Measurements from ENCODE around the gene HEATR1.
"Not testable (repeated sequence)": the region's sequence is repeated elsewhere in the genome, so short reads cannot be mapped to it uniquely, and the experiment has no call there.

The HEATR1 gene

DNA sequence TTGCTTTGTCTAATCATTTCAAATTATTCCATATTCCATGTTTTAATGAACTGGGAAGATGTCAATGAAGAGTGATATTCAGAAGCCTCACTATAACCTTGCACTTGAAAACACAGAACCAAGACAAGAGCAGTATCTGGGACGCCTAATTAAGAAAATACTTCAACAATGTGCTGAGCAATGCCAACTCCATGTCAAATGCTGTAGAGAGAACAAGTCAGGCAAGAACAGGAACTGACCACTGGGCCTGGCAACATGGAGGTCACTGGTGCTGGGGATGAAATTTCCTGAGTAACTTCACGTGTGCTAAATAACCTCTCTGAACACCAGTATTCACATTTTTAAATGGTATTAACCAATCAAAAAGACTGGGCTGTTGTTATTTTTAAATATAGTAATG, 22.8 kb downstream of the HEATR1 start:
- DNase-seq (ENCODE audit: low read depth): no peak

DNA sequence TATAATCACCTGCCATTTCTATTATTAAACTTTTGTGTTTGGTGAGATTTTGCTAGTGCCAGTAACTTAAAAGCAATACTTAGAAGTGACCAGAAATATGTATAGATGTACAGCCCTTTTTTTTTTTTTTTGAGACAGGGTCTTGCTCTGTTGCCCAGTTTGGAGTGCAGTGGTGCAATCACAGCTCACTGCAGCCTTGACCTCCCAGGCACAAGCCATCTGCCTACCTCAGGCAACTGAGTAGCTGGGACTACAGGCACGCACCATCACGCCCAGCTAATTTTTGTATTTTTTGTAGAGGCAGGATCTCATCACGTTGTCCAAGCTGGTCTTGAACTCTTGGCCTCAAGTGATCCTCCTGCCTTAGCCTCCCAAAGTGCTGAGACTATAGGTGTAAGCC, 23.9 kb downstream of the HEATR1 start:
- DNase-seq (ENCODE audit: low read depth): not testable (repeated sequence)

DNA sequence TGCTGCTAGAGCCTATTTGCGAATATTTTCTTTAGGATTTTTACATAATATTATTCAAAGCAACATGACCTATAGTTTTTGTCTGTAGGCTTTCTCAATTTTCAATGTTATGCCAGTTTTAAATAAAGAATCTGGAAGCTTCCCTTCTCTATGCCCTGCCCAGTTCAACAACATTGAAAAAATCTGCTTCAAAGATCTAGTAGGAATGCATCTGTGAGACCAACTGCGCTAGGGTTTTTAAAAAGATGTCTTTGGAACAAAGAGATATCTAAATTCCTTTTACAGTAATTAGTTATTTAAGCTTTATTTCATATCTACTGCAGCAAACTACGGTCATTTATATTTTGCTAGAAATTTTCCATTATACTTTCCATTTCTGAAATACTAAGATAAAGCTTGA, 25.7 kb downstream of the HEATR1 start:
- no peak for DNase-seq (ENCODE audit: low read depth)

DNA sequence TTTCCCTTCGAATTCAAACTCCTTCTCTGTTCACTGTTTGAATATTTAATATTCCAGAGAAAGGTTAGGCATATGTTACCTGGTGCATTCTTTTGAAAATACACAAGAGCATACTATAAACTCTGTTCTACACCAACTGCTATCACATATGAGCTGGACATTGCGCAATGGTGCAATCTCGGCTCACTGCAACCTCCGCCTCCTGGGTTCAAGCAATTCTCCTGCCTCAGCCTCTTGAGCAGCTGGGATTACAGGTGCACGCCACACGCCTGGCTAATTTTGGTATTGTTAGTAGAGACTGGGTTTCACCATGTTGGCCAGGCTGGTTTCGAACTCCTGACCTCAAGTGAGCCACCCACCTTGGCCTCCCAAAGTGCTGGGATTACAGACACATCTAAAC, 27.3 kb downstream of the HEATR1 start:
- DNase-seq (ENCODE audit: low read depth): not testable (repeated sequence)

DNA sequence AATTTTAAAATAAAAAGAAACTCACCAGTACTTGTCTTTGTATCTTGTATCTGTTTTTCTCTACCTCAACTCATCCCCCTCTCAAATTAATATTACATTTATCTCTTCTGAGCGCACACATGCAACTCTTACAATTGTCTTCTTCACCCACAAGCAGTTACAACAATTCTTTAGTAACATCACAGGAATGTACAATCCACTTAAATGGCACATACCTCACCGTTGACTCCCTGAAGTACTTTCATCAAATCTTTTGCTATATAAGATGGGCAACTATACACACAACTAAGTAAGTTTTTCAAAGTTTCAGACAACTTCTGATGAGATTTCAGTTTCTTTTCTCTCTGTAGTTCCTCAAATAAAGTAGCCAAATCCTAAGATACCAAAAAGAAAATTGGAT, 28.3 kb downstream of the HEATR1 start:
- peak; percentile 40 for DNase-seq (ENCODE audit: low read depth)

DNA sequence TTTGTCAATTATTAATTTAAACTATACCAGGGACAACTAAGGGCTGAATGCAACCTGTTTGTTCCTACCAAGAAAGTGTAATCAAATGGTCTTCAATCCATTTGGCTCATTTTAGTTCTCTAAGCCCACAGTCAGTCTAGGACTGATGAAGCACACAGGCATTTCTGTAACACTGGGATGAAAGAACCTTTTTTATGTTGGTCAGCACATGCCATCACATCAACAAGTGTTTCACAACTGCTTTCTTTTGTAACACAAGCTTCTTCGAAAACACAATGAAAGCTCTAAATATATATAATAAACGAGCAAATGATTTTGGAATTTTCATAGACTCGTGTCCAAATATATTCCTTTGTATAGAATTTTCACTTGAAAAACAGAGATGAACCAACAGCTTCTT, 28.8 kb downstream of the HEATR1 start:
- DNase-seq (ENCODE audit: low read depth): peak; percentile 1

DNA sequence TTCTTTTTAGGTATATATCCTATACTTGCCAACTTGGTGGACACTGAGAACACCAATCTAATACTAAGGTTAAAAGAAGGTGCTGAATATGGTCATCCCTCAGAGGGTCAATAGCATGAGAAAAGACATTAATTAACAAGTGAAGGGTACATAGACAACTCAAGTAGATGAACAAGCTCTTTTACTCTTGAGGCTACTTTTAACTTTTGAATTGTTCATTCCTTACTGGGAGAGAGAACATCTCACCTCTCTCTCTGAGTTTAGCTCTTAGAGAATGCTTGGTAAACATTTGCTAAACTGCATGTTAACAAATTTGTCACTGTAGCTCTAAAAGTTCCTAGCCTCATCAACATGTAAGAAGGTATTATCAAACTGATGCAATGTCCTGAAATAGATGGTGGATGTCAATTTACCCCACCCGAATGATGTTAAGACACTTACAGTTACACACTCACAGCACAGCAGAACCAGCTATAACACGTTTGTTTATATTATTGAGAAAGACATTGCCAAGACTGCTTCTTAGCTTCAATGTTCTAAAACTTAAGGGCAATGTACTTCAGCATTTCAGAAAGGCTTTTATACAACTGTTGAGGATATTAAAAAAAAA, 35.9 kb downstream of the HEATR1 start:
- no peak for DNase-seq (ENCODE audit: low read depth)

DNA sequence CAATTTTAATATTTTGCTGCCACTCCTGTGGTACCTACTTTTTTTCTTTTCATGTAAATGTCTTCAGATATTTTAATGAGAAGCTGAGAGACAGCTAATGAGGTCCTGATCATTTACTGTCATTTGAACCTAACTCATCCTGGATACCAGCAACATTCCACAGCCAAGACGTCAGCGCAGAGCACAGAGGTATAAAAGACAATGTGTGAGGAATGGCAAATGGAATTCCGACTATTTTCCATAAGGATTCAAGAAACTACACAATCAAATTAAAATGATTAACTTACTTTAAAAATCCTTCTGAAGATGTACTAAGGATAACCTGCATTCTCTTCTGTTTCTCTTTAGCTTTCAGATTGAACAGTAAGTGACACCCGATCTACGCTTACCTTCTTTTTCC, 38.8 kb downstream of the HEATR1 start:
- DNase-seq (ENCODE audit: low read depth): no peak

DNA sequence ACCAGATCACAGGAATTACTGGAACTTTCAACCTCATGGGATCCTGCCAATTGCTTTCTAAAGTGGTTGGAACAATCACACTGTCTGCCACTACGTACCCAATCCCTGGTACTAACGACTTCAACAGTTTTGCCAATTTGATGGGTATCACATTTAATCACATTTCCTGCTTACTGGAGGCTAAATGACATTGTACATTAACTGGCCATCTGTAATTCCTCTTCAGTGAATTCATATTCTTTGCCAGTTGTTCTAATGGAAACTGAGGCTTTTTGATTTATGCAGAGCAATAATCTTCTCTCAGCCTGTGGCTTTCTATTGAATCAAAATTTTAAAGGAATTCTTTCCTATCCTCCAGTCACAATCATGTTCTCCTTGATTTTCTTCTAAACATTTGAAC, 42.3 kb downstream of the HEATR1 start:
- DNase-seq (ENCODE audit: low read depth): no peak

DNA sequence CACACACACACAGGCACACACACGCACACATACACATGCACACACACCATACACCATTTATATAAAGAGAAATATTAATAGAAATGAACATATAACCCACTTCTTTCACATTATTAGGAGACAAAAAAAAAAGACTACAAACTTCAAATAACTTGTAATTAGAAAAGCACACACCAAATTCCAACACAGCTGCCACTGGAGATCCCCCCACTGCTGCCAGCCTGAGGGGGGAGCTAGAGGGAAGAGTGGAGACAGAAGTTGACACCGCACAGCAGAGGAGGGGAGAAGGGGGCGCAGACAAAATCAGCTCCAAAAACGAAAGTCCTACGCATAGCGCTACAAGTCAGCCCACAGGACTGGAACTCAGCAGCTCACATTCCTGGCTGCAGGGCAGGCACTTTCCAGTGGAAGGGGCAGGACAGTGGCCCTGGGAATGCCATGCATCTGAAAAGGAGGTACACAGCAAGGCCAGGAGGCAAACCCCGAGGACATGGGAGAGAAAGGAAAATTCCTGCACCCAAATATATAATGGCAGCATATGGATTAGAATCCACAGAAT, 44.0 kb downstream of the HEATR1 start:
- DNase-seq (ENCODE audit: low read depth): no peak

DNA sequence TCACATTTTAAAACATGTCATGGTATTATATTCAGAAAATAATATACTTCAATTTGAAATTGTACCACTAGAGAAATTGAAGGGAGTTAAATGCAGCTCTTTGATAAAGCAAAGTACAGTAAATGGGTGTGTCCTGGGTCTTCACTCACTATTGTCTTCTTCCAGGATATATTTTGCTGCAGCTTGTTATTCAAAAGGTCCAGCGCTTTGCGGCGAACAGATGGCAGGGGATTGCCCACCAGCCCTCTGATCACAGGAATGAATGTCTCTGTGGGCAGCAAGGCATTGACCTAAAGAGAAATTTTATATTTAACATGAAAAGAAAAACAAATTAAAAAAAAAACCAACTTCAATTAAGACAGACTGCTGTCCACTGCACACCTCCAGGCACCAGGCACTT, 45.5 kb downstream of the HEATR1 start:
- DNase-seq (ENCODE audit: low read depth): no peak

DNA sequence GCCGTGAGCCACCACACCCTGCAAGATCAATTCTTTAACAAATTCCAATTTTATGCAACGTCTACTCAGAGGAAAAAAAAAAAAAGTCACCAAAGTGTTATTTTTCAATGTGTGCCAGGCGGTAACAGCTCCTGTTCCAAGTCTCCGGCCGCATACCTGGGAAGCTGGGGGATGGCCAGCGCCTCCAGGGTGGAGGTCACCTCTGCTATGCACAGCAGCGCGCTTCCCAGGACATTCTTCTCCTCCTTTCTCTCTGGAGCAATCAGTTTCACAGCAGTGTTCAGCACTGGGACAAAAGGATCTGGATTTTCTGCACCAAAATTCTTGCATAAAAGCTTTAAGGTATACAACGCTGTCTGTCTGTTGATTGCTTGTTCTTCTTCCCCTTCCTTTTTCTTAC, 46.2 kb downstream of the HEATR1 start:
- DNase-seq (ENCODE audit: low read depth): no peak

DNA sequence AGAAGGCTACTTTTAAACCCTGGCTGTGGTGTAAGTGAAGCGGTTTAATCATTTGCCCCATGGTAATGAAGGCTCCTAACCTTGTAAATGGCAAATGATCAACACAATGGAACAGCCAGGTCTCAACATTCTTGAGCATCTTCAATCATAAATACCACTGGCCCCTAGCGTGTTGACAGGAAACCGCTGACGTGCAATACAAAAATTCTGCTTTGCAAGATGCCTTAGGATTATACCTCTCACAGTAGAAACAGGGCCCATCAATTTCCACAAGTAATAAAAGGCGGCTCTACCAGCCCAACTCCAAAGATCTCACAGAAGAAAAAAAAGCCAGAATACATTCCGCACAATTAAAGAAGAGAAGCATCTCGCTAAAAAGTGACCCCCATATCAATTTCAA, 47.7 kb downstream of the HEATR1 start:
- no peak for DNase-seq (ENCODE audit: low read depth)

DNA sequence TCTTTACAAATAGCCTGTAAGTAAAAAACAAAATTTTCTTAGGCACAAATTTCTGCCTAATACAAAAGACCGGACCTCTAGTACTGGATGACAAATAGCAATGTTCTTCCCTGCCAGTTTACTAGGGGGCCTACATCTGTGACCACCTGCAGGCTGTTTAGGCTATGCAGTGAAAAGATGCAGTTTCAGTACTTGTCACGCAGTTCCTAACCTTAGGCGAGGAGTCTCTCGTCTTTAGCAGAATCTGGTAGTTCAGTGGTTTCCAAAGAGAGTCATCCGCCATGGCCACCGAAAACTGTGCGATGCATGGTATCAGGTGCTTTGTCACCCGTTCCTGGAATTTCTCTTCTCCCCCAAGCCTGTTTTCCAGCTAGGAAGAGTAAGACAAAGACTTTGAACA, 50.9 kb downstream of the HEATR1 start:
- DNase-seq (ENCODE audit: low read depth): no peak

DNA sequence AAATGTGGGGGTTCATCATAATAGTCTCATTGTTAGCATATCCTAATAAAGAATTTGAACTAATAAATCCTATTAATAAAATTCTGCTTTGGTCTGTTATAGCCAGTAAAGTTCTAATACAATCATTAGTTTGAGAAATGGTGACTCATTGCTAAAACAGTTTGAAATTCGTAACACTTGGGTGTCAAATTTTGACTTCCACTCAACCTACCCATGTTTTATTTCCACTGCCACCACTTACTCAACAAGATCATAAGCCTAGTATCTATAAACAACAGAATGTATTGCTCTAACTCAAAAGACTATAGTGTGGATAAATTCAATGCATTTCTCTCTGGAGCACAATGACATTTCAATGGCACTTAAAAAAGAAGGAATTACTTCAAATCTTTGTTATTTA, 51.4 kb downstream of the HEATR1 start:
- DNase-seq (ENCODE audit: low read depth): peak; percentile 13

DNA sequence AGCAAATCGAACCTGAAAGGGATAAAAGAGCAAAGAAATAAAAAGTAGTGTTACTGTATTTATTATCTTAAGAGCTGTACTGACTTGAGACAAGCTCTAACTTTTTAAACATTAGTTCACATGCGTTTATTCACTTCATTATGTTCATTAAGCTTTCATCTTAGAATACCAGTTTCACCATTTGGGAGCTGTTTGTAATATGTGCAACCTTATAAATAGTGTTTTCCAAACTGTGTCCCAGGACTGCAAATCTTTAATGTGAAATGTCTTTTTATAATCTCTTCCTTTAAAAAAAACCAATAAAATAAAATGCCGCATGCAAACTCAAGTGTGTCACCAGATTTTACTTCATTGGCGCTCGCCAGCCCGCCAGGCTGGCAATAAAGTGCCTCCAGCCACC, 52.2 kb downstream of the HEATR1 start:
- DNase-seq (ENCODE audit: low read depth): no peak

DNA sequence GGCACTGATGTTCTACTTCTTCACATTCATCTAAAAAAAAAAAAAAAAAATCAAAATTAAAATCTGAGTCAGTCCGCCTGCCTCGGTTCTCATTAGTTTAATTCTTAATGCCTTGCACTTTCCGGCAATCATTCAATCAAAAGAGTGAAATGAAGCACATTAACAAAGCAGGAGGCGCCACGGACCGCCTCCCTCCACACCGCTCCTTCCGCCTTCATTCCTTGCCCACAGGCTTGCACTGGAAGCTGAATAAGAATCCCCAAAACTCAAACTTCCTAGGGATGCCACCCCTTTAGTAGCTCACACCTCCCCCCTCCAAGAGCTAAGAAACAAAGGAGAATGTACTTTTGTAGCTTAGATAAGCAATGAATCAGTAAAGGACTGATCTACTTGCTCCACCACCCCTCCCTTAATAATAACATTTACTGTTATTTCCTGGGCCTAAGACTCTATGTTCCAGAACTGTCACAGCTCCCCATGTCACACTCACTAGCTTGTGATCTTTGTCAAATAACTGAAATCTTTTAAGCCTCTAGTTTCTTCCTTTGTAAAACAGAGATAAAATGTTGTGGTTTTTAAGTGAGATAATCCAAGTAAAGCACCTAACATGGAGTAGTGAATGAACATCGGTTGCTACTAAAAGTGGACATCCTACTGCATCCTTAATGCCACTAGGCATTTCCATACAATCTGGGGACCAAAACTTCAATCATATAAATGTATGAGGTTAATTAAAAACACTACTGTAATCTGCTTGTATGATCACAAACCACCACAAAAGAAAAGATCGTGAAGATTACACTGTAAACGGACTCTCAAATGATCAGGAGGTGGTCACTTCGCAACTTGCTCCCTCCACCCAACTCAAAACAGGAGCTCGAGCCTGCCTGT, 53.1 kb downstream of the HEATR1 start:
- DNase-seq (ENCODE audit: low read depth): no peak

DNA sequence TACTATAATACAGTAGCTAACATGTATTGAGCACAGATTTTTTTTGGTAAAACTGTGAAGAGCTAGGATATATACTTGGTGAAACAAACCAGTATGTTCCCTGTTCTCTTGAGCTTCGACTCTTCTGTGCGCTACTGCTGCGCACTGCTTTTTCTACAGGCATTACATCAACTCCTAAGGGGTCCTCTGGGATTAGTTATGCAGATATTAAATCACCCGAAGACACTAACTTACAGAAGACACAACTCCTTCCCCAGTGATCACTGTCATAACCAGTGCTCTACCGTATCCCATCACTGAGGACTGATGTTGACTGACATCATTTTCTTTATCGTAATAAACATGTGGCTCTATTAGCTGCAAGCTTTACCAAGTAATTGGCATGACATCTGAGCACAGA, 55.9 kb downstream of the HEATR1 start:
- DNase-seq (ENCODE audit: low read depth): no peak

DNA sequence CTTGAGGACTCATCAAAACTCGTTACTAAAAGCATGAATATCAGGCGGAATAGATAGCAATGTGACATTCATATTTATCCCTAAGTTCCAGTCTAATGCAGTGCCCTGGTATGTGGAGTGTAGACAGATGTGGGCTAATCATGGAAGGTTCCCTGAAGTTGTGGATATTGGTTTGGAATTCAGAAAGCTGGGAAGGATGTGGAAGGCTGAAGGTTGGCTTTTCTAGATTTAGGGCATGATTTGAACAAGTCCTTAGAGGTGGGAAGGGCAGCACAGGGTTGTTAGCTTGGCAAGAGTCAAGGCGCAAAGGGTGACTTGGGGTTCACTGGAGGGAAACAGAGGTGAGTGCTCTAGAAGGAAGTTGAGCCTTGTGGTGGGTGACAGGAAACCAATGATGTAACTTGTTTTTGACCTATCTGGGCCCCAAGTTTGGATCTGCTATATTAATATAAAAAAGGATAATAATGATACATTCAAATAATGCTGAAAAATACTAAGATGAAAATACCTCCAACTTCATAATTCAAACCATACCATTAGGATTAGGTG, 58.6 kb downstream of the HEATR1 start:
- no peak for DNase-seq (ENCODE audit: low read depth)

DNA sequence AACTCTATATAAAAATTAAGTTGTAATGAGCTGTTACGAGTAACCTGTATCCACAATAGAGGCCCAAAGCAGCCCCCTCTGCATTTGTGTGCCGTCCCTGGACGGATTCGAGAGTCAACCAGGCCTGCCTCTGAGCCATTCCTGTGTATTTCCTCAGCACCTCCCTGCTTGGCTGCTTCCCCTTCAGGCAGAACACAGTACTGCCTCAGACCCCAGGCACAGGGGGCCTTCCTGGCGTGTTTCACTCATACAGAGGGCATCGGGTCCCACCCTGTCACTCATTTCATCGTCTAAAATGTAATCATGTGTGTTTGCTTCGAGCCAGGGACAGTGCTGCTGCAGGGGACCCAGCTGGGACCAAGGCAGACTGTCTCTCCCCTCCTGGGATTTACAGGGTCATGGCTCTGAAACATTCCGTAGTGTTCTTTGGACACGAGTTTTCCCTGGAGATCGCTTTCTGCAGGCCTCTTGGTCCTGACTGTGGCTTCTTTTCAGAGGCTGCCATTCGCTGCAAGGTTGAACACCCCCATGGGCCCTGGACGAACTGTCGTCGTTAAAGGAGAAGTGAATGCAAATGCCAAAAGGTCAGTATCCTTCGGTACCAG, 61.1 kb downstream of the HEATR1 start:
- no peak for DNase-seq (ENCODE audit: low read depth)

DNA sequence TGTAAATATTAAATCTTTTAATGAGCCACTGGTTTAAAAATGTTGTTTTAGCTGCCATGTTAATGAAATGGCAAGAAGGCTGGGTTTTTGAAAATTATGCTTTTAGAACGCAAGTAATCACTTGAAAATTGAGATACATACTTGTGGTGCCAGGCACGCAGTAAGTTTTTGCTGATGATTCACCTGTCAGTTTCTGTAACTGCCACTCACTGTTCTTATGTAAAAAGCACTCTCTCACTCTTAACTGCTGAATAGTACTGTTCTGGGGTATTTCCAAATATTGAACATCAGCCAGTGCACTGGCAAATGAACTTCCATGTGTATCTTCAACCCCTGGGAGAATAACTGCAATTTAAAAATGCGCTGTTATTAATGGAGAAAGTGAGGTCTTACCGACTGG, 62.6 kb downstream of the HEATR1 start:
- no peak for DNase-seq (ENCODE audit: low read depth)

DNA sequence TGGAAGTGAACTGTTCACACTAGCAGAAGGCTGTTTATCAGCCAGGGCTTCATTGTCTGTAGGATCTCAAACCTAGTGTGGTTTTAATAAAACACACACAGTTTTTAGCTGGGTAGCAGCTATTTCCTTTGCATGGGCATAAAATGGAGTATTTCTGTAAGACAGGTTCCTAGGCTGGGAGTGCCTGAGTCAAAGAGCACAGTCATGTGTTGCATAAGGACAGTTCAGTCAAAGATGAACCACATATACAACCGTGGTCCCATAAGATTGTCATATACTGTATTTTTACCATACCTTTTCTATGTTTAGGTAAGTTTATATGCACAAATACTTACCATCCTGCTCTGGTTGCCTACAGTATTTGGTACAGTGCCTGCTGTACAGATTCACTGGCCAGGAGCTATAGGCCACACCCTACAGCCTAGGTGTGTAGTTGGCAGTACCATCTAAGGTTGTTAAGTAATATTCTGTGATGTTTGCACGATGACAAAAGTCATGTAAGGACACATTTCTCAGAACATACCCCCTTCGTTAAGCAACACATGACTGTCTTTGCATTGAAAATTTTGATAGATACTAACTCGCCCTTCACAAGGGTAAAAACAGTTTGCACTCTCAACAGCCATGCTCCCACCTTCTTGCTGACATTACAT, 63.4 kb downstream of the HEATR1 start:
- no peak for DNase-seq (ENCODE audit: low read depth)

Data from ELR (cell line).